Right lobe of liver (tissue), 4 donors: ENCODE results near the gene FAM236D.
"Not testable (repeated sequence)": the region's sequence is repeated elsewhere in the genome, so short reads cannot be mapped to it uniquely, and the experiment has no call there.

Source experiments
- POLR2A ChIP-seq: fragments of 450-650 bp; IDR thresholded peaks from one replicate; pipeline ENCODE4 v1.6.1; 2017; ENCODE audit warnings: antibody characterized with exemption, mild to moderate bottlenecking
- TF ChIP-seq, protein P1 (sequence below), 4 donors: fragments of 200-600 bp in 3 of 4; fragments of 450-650 bp in 1 of 4; IDR thresholded peaks; one replicate each; pipeline versions ENCODE4 v1.5.1 to v1.8.0; 2016 to 2022; ENCODE audit warnings: antibody characterized with exemption in 4 of 4, mild to moderate bottlenecking in 2 of 4
- donor health status: DM: no; HTN: no; CAD: no.
- donor health status: DM: no; HTN: no; CAD: no.
- donor health status: DM: no; HTN: yes; CAD: no.

DNA sequence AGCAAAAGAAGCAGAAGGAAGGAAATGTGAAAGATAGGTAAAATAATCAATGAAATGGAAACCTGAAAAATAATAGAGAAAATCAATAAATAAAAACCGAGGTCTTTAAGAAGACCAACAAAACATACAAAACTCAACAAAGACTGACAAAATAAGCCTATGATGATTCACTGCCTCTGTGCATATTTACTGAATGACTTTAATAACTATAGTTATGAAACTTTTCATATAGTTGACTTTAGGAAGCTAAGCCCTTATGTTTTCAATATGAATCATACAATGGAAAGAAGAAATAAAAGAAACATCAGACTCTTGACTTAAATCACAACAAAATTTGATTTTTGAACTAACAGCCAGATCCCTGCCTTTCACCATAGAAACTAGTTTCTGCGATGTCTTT, 29.5 kb upstream of the FAM236D start:
- TF ChIP-seq, protein P1, sequence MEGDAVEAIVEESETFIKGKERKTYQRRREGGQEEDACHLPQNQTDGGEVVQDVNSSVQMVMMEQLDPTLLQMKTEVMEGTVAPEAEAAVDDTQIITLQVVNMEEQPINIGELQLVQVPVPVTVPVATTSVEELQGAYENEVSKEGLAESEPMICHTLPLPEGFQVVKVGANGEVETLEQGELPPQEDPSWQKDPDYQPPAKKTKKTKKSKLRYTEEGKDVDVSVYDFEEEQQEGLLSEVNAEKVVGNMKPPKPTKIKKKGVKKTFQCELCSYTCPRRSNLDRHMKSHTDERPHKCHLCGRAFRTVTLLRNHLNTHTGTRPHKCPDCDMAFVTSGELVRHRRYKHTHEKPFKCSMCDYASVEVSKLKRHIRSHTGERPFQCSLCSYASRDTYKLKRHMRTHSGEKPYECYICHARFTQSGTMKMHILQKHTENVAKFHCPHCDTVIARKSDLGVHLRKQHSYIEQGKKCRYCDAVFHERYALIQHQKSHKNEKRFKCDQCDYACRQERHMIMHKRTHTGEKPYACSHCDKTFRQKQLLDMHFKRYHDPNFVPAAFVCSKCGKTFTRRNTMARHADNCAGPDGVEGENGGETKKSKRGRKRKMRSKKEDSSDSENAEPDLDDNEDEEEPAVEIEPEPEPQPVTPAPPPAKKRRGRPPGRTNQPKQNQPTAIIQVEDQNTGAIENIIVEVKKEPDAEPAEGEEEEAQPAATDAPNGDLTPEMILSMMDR (IDR thresholded peaks at IDR 0.05), result not testable (repeated sequence)
- not testable (repeated sequence) for TF ChIP-seq POLR2A
